ENCODE data around the gene CFAP57.

Gene CFAP57

GRCh38 chr1:43184388-43184787 lies 12.3 kb downstream of the CFAP57 start:
- no peaks in the 10 kb centered on the region for H3F3A ChIP-seq (ENCODE audit: low read depth)
- H3K36me3 ChIP-seq (ENCODE audit: insufficient read depth, low read length) = no peaks in the 10 kb centered on the region
- no peaks in the 10 kb centered on the region for H3K9me3 ChIP-seq (ENCODE audit: insufficient read depth, low read depth, low read length)
- H3K27me3 ChIP-seq (ENCODE audit: insufficient read depth, low read length, poor library complexity, severe bottlenecking) = no peaks in the 10 kb centered on the region
- H3K9ac ChIP-seq (ENCODE audit: low read depth, low read length, poor library complexity, severe bottlenecking) = no peak overlapping the region
- H3K4me1 ChIP-seq (ENCODE audit: insufficient read depth, low read length, poor library complexity, severe bottlenecking) = no peaks in the 10 kb centered on the region
- no peaks in the 10 kb centered on the region for H4K20me1 ChIP-seq (ENCODE audit: insufficient read depth, low read length, poor library complexity, severe bottlenecking)
- H2AFZ ChIP-seq (ENCODE audit: low read length) = no peak overlapping the region
- no peaks in the 10 kb centered on the region for H3K79me2 ChIP-seq (ENCODE audit: insufficient read depth, low read length)
- no peak overlapping the region for H3K4me3 ChIP-seq (ENCODE audit: low read length, poor library complexity, severe bottlenecking)
- no peaks in the 10 kb centered on the region for H3K9me2 ChIP-seq (replicated peaks; ENCODE audit: low read depth, low read length)
- TF ChIP-seq CTCF (conservative IDR thresholded peaks at IDR 0.05; ENCODE audit: low read length) (no peak), EZH2phosphoT487 (IDR thresholded peaks at IDR 0.05; ENCODE audit: borderline replicate concordance) (no peak)
- no peak overlapping the region for H3K4me2 ChIP-seq (ENCODE audit: low read depth, low read length, poor library complexity, severe bottlenecking)

GRCh38 chr1:43184995-43185394 lies 12.9 kb downstream of the CFAP57 start:
- no peaks in the 10 kb centered on the region for H3K27me3 ChIP-seq (ENCODE audit: insufficient read depth, low read length, poor library complexity, severe bottlenecking)

GRCh38 chr1:43188106-43188505 lies 16.0 kb downstream of the CFAP57 start:
- H3K9me2 ChIP-seq (replicated peaks; ENCODE audit: low read depth, low read length) = no peaks in the 10 kb centered on the region
- no peaks in the 10 kb centered on the region for H3K9me3 ChIP-seq (ENCODE audit: insufficient read depth, low read depth, low read length)
- H4K20me1 ChIP-seq (ENCODE audit: insufficient read depth, low read length, poor library complexity, severe bottlenecking) = no peaks in the 10 kb centered on the region
- H3K79me2 ChIP-seq (ENCODE audit: insufficient read depth, low read length) = no peaks in the 10 kb centered on the region
- no peak overlapping the region for H2AFZ ChIP-seq (ENCODE audit: low read length)
- no peak overlapping the region for H3K4me3 ChIP-seq (ENCODE audit: low read length, poor library complexity, severe bottlenecking)
- no peak overlapping the region for H3K9ac ChIP-seq (ENCODE audit: low read depth, low read length, poor library complexity, severe bottlenecking)
- H3K36me3 ChIP-seq (ENCODE audit: insufficient read depth, low read length) = no peaks in the 10 kb centered on the region
- H3K4me2 ChIP-seq (ENCODE audit: low read depth, low read length, poor library complexity, severe bottlenecking) = no peak overlapping the region
- no peaks in the 10 kb centered on the region for H3K4me1 ChIP-seq (ENCODE audit: insufficient read depth, low read length, poor library complexity, severe bottlenecking)
- no peaks in the 10 kb centered on the region for H3K27me3 ChIP-seq (ENCODE audit: insufficient read depth, low read length, poor library complexity, severe bottlenecking)
- no peak for TF ChIP-seq EZH2phosphoT487 (IDR thresholded peaks at IDR 0.05; ENCODE audit: borderline replicate concordance)
- TF ChIP-seq CTCF (conservative IDR thresholded peaks at IDR 0.05; ENCODE audit: low read length) = no peak
- no peaks in the 10 kb centered on the region for H3F3A ChIP-seq (ENCODE audit: low read depth)

More at GRCh38 chr1:43184995-43185394, 12.9 kb downstream of the CFAP57 start:
- Histone ChIP-seq H3K9ac (ENCODE audit: low read depth, low read length, poor library complexity, severe bottlenecking) (no peak overlapping the region), H3K79me2 (ENCODE audit: insufficient read depth, low read length) (no peaks in the 10 kb centered on the region), H4K20me1 (ENCODE audit: insufficient read depth, low read length, poor library complexity, severe bottlenecking) (no peaks in the 10 kb centered on the region), H2AFZ (ENCODE audit: low read length) (no peak overlapping the region), H3K4me2 (ENCODE audit: low read depth, low read length, poor library complexity, severe bottlenecking) (no peak overlapping the region), H3K4me1 (ENCODE audit: insufficient read depth, low read length, poor library complexity, severe bottlenecking) (no peaks in the 10 kb centered on the region), H3F3A (ENCODE audit: low read depth) (no peaks in the 10 kb centered on the region), H3K9me3 (ENCODE audit: insufficient read depth, low read depth, low read length) (no peaks in the 10 kb centered on the region), H3K9me2 (replicated peaks; ENCODE audit: low read depth, low read length) (no peaks in the 10 kb centered on the region), H3K4me3 (ENCODE audit: low read length, poor library complexity, severe bottlenecking) (no peak overlapping the region), H3K36me3 (ENCODE audit: insufficient read depth, low read length) (no peaks in the 10 kb centered on the region)
- no peak for TF ChIP-seq CTCF (conservative IDR thresholded peaks at IDR 0.05; ENCODE audit: low read length)
- no peak for TF ChIP-seq EZH2phosphoT487 (IDR thresholded peaks at IDR 0.05; ENCODE audit: borderline replicate concordance)
